GM19467 (cell line): ENCODE measurements around the gene TBC1D20.

ENCODE experiments used
- ATAC-seq: cut with Tn5 transposase; IDR thresholded peaks from one replicate; pipeline ENCODE4 v1.9.1; 2021; ENCODE audit warnings: mild to moderate bottlenecking, moderate library complexity; ENCODE audit not compliant: unreplicated experiment

TBC1D20 gene

GRCh38 chr20:440148-440547, 22.2 kb downstream of the TBC1D20 start:
- ATAC-seq = no peak

- ATAC-seq = no peak
These were observed 23.5 kb downstream of the TBC1D20 start for GRCh38 chr20:438571-439469.

- no peak for ATAC-seq
These were observed 24.4 kb downstream of the TBC1D20 start for GRCh38 chr20:437787-438486.

- ATAC-seq = no peak
These were observed 25.9 kb downstream of the TBC1D20 start for GRCh38 chr20:436476-436875.

- ATAC-seq = no peak
These were observed 26.8 kb downstream of the TBC1D20 start for GRCh38 chr20:435558-435957.

GRCh38 chr20:434661-435419, 27.5 kb downstream of the TBC1D20 start:
- ATAC-seq = no peak

- no peak for ATAC-seq
These were observed 28.1 kb downstream of the TBC1D20 start for GRCh38 chr20:434221-434620.

- peak; percentile 78 for ATAC-seq
These were observed 28.9 kb downstream of the TBC1D20 start for GRCh38 chr20:433300-433975.

GRCh38 chr20:432677-433299, 29.5 kb downstream of the TBC1D20 start:
- ATAC-seq = no peak

GRCh38 chr20:432208-432607, 30.1 kb downstream of the TBC1D20 start:
- ATAC-seq = no peak

- ATAC-seq = no peak
These were observed 31.1 kb downstream of the TBC1D20 start for GRCh38 chr20:431012-431904.

GRCh38 chr20:430091-430999, 32.0 kb downstream of the TBC1D20 start:
- ATAC-seq = no peak

GRCh38 chr20:428658-429200, 33.6 kb downstream of the TBC1D20 start:
- no peak for ATAC-seq

GRCh38 chr20:427849-428657, 34.3 kb downstream of the TBC1D20 start:
- no peak for ATAC-seq

- no peak for ATAC-seq
These were observed 34.9 kb downstream of the TBC1D20 start for GRCh38 chr20:427401-427800.

GRCh38 chr20:426566-426965, 35.8 kb downstream of the TBC1D20 start:
- no peak for ATAC-seq

GRCh38 chr20:421685-422250, 40.6 kb downstream of the TBC1D20 start:
- ATAC-seq = no peak
